D721Med (cell line): ENCODE data around the gene ESR2.
"Not testable (repeated sequence)": the region's sequence is repeated elsewhere in the genome, so short reads cannot be mapped to it uniquely, and the experiment has no call there.

Experiments
- DNase-seq: peaks from one replicate; pipeline ENCODE4 v3.0.0; 2011; ENCODE audit warnings: low spot score; ENCODE audit not compliant: insufficient read length
- FAIRE-seq: peaks from 2 replicates; lab custom pipeline; 2011; peaks lifted over from hg19 to GRCh38; lab: Jason Lieb, UNC
- CTCF ChIP-seq: IDR thresholded peaks from 2 replicates; pipeline ENCODE4 v1.5.1; 2012; ENCODE audit warnings: mild to moderate bottlenecking, control low read depth; ENCODE audit not compliant: insufficient read depth; ENCODE audit errors: missing control alignments

ESR2 gene

GRCh38 chr14:64185184-64185583 is 109.0 kb downstream of the ESR2 start:
- DNase-seq, result no peak
- no peak for TF ChIP-seq CTCF
- no peak for FAIRE-seq

- no peak for FAIRE-seq
- DNase-seq, result no peak
- TF ChIP-seq CTCF, result no peak
These were observed 110.0 kb downstream of the ESR2 start for GRCh38 chr14:64184103-64184729.

GRCh38 chr14:64182908-64183307 is 111.3 kb downstream of the ESR2 start:
- FAIRE-seq, DNase-seq: not testable (repeated sequence)

- FAIRE-seq (no peak), DNase-seq (no peak)
These were observed 115.4 kb downstream of the ESR2 start for GRCh38 chr14:64178814-64179213.

GRCh38 chr14:64176330-64176729 is 117.8 kb downstream of the ESR2 start:
- no peak for TF ChIP-seq CTCF
- FAIRE-seq (no peak), DNase-seq (no peak)

More at GRCh38 chr14:64178814-64179213, 115.4 kb downstream of the ESR2 start:
- no peak for TF ChIP-seq CTCF

- no peak for FAIRE-seq
- DNase-seq, result no peak
- no peak for TF ChIP-seq CTCF
These were observed 119.0 kb downstream of the ESR2 start for GRCh38 chr14:64174922-64175782.

GRCh38 chr14:64170181-64170580 is 124.0 kb downstream of the ESR2 start:
- DNase-seq (no peak), FAIRE-seq (no peak)
- TF ChIP-seq CTCF, result no peak
